Keratinocyte (primary cell): ENCODE data around the gene RNLS.

Experiments
- CTCF ChIP-seq, 3 experiments: IDR thresholded peaks in 1 of 3; conservative IDR thresholded peaks in 1 of 3; optimal IDR thresholded peaks in 1 of 3; 2 replicates in 2 of 3; 3 replicates in 1 of 3; pipeline versions ENCODE3 to v1.5.1; 2011; ENCODE audit warnings: low read length in 3 of 3, mild to moderate bottlenecking in 3 of 3, moderate library complexity in 2 of 3, control low read depth in 1 of 3, inconsistent platforms in 1 of 3; ENCODE audit not compliant: insufficient read depth in 2 of 3; ENCODE audit errors: extremely low read depth in 1 of 3
- EZH2 ChIP-seq: IDR thresholded peaks from one replicate; pipeline ENCODE4 v1.6.1; 2012; ENCODE audit warnings: inconsistent platforms, mild to moderate bottlenecking, low read length, moderate library complexity

- TF ChIP-seq CTCF (optimal IDR thresholded peaks at IDR 0.05 in 1 of 3, IDR thresholded peaks at IDR 0.05 in 1 of 3, conservative IDR thresholded peaks at IDR 0.05 in 1 of 3; ENCODE audit: extremely low read depth in 1 of 3, insufficient read depth in 2 of 3, low read length in 3 of 3): no peak
- no peak for TF ChIP-seq EZH2
Observed at GRCh38 chr10:88500656-88501055, 82.5 kb downstream of the RNLS start.
